NT2/D1 (cell line): ENCODE measurements around the gene CXCL17.

ENCODE experiments used
- SUZ12 ChIP-seq: IDR thresholded peaks from 2 replicates; pipeline ENCODE4 v1.6.1; 2011; ENCODE audit not compliant: insufficient read length, insufficient read depth; ENCODE audit errors: extremely low read depth
- YY1 ChIP-seq: IDR thresholded peaks from 2 replicates; pipeline ENCODE4 v1.6.1; 2011; ENCODE audit not compliant: insufficient read length, insufficient read depth

DNA sequence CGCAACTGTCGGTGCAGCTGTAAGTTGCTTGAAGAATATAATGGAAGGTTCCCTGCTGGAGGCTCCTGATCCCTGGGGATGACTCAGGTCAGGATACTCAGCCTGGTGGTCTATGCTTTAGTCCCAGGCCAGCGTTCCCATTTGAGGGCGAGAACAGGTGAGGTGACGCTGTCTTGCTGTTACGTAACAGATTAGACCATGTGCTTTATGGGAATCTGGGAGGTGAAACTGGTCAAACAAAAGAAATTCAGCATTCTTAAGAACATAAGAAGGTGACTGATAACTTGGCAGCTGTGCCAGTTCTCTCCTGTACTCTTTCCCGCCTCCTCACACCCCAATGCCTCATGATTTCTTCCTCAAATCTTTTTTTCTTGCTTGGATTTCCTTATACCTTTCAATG lies at the start of gene CXCL17:
- no peak for TF ChIP-seq SUZ12
- TF ChIP-seq YY1: no peak
